HG03139 (cell line): Measurements from ENCODE around the gene ITGAE.
A peak's percentile ranks its signal among the peaks of the same experiment; 100 is the strongest.
"Not testable (repeated sequence)": the region's sequence is repeated elsewhere in the genome, so short reads cannot be mapped to it uniquely, and the experiment has no call there.

Source experiments
- ATAC-seq: cut with Tn5 transposase; IDR thresholded peaks from one replicate; pipeline ENCODE4 v1.9.1; 2021; ENCODE audit not compliant: unreplicated experiment

ITGAE gene, protein sequence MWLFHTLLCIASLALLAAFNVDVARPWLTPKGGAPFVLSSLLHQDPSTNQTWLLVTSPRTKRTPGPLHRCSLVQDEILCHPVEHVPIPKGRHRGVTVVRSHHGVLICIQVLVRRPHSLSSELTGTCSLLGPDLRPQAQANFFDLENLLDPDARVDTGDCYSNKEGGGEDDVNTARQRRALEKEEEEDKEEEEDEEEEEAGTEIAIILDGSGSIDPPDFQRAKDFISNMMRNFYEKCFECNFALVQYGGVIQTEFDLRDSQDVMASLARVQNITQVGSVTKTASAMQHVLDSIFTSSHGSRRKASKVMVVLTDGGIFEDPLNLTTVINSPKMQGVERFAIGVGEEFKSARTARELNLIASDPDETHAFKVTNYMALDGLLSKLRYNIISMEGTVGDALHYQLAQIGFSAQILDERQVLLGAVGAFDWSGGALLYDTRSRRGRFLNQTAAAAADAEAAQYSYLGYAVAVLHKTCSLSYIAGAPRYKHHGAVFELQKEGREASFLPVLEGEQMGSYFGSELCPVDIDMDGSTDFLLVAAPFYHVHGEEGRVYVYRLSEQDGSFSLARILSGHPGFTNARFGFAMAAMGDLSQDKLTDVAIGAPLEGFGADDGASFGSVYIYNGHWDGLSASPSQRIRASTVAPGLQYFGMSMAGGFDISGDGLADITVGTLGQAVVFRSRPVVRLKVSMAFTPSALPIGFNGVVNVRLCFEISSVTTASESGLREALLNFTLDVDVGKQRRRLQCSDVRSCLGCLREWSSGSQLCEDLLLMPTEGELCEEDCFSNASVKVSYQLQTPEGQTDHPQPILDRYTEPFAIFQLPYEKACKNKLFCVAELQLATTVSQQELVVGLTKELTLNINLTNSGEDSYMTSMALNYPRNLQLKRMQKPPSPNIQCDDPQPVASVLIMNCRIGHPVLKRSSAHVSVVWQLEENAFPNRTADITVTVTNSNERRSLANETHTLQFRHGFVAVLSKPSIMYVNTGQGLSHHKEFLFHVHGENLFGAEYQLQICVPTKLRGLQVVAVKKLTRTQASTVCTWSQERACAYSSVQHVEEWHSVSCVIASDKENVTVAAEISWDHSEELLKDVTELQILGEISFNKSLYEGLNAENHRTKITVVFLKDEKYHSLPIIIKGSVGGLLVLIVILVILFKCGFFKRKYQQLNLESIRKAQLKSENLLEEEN

DNA sequence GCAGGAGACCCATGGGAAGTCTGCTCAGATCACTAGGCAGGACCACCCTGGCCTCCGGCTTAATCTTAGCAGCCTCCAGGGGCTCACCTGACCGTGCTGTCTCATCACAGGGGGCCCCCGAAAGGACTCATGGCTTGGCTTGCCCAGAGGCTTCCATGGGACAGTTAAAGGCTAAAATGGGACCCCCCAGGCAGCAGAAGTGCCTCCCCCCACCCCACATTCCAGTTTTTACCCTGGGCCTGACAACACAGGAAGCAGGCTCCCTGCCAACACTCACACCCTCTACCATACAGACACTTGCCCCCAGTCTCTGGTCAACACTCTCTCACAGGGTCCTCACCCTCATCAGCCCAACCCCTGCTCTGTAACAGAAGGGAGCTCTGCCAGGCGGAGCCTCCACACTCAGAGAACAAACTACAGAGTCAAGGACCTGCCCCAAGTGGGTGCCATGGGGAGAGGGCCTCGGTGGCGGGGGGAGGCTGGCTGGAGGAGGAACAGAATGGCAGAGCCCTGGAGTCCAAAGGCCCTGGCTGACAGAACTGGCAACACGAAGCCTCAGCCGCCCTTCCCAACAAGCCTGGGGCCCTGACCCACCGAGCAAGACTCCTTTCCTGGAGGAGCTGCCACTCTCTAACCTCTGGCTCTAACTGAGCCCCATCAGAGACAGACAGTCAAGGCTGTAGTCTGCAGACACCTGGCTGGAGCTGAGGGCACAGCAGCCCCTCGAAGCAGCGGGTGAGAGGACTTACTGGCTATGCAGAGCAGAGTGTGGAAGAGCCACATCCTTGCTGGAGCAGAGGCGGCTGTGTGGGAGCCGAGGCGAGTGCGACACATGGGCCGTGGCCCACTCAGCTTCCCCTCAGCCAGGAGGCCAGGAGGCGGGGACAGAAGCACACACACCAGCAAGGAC lies at the start of gene ITGAE:
Gene ITGAE (minus strand): TSS at position 827 of the 910 bp plus-strand sequence. CDS start 44 bp downstream, at position 783.
- no peak for ATAC-seq

DNA sequence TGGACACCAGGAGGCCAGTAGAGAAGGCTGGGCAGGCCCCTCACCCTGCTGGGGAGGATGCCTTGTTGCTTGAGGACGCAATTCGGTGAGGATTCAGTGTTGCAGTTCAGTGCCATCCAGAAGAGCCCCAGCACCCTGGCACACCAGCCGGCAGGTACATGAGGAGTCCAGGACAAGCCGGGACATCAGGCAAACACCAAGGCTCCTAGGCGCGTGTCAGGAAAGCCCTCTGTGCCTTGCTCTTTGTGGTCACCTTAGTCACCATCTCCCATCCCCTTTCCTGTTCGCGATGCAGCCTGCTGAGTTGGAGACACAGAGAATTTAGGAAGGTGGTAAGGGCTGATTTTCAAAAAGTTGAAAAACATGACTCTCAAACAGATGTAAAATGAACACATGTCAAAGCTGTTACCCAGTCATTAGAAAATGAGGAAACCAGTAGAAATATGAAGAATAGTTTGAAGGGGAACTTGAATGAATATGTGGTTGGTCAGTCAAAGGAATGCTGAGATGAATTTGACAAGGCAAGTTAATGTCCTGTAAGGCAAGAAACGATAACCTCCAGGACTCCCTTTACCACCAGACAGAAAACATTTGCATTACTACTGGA lies 47.3 kb upstream of the ITGAE start:
- no peak for ATAC-seq

DNA sequence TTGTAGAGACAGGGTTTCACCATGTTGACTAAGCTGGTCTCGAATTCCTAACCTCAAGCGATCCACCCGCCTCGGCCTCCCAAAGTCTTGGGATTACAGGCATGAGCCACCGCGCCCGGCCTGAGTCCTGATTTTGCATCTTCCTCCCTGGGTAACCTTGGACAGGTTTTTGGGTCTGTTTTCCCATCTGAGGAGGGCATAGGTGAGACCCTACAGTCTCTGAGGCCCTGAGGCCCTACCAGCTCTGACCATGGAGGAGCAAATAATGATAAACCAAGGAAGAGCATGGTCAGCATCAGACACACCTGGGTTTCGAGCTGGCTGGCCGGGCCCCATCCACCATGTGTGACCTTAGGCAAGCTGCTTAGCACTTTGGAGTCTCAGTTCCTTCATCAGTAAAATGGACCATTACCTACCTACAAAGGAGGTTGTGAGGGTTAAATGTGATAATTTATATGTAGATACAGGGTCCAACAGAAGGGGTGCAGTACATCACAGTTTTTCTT lies 46.2 kb upstream of the ITGAE start:
- ATAC-seq, result no peak

DNA sequence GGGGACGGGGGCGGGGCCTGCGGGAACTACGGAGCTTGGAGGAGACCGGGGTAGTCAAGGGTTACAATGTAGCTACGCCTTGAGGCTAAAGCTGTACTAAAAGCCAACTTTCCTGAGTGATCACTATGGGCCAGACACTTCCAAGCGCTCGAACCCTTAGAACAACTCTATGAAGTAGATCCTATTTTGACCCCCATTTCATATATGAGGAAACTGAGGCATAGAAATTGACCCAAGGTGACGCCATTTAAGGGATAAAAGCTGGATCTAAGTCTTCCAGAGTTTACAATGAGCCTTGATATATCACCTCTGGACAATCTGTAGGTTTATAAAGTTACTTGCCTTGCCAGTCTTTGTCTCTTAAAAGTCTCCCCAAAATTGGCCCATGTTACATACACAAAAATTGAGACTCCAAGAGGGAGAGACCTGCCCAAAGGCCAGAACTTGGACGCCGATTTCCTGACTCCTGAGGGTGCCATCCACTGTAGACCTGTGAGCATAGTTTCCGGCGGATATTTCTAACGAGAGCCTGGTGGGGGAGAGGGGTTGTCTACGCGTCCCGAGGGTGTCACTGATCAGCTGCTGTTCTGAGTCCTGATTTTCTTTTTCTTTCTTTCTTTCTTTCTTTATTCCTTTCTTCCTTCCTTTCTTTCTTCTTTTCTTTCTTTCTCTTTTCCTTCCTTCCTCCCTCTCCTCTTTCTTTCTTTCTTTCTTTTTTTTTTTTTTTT lies 45.6 kb upstream of the ITGAE start:
- ATAC-seq, result no peak

DNA sequence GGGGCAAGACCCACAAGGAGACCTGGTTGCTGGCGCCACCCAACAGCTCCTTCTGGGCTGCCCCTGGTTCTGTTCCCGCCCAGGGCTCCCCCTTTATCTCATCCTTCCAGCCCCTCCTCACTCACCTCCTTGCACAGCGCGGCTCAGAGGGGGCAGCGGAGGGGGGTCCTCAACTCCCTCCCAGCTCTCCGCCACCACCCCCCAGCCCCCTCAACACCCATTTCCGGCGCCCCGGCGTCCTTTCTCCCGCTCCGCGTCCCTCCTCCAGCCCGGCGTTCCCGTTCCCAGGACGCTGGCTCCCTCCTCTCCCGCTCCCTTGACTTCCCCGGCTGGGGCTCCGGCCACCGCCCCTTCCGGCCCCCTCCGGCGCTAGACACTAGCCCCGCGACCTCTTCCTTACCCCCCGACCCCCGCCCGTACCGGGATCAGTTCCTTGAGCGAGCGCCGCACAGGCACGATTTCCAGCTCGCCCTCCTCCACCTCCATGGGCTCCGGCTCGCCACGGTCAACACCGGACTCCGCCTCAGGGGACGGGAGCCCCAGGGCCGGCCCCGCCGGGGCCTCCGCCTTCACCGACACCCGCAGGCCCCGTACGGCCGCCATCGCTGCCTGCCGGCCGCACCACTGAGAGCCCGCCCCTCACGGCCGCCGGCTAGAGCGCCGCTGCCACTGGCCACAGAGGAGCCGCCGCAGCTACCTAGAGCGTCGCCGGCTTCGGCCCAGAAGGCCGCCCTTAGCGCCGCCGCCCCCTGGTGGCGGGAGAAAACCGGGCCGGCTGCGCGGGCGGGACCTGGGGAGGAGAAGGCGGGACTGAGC lies 44.8 kb upstream of the ITGAE start, which contains the start of gene NCBP3:
Gene NCBP3 (minus strand): TSS at position 626 of the 816 bp plus-strand sequence. CDS start 23 bp downstream, at position 603.
- peak; percentile 89 for ATAC-seq

DNA sequence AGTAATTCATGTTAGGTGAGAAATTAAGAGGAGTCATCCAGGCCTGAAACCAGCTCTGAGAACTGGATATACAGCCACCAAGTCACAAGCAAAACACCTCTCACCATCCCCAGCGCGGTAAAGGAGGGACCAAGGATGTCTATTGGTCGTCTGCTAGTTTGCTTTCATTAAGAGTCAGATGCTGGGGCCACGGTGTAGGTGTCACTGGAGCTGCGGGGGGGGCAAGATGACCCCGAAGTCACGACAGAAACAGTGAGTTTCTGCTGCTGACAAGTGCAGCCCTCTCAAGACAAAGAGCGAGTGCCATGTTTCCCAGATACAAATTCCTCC lies 44.3 kb upstream of the ITGAE start:
- no peak for ATAC-seq

DNA sequence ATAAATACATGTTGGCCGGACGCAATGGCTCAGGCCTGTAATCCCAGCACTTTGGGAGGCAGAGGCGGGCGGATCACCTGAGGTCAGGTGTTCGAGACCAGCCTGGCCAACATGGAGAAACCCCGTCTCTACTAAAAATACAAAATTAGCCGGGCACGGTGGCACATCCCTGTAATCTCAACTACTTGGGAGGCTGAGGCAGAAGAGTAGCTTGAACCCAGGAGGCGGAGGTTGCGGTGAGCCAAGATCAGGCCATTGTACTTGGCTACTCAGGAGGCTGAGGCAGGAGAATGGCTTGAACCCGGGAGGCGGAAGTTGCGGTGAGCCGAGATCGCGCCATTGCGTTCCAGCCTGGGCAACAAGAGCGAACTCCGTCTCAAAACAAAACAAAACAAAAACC lies 43.6 kb upstream of the ITGAE start:
- ATAC-seq, result not testable (repeated sequence)

DNA sequence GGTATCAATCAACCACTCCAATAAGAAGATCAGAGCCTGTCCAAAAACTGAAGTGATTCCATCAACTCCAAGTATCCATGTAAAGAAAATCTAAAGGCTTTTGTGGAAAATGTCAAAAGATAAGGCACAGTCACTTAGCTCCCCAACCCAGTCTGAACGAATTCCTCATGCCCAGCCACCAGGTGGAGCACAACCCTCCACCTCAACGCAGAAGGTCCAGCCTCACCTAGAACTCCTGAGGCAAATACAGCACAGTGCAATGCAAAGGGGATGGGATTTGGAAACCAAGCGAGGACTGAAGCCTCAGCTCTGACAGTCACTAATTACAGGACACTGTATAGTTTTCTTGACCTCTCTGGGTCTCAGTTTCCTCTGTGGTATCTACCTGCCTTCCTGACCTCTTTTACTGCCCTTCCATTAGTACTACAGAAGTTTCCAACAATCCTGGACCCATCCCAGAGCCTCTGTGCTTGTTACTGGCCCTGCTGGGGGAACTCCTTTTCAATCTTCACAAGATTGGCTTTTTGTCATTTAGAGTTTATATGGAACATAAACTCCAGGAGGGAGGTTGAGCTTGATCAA lies 43.0 kb upstream of the ITGAE start:
- no peak for ATAC-seq

DNA sequence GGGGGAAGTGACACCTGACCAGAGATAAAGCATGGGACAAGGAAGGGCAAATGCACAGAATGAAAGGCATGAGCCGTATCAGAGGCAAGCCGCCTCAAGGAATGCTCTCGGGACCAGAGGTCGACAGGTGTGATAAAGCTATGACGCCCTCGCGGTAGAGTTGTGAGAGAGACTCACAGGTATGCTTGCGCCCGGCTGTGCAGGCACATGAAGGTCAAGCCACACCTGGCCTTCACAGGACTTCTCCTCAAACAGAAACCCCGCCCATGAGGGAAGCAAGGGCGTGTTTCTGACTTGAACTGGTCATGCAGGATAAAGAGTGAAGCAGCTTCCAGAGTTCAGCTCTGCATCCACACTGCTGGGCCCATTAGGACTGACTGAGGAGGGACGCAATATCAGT lies 37.2 kb upstream of the ITGAE start:
- ATAC-seq, result no peak

DNA sequence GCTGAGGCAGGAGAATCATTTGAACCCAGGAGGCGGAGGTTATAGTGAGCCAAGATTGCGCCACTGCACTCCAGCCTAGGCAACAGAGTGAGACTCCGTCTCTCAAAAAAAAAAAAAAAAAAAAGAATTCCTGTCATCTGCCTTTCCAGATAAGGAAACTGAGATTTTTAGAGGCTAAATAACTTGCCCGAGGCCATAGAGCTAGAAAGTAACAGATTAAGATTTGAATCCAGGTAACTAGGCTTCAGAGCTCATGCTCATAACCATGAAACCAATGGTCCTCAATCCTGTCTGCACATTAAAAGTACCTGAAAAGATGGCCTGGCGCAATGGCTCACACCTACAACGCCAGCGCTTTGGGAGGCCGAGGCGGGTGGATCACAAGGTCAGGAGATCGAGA lies 35.6 kb upstream of the ITGAE start:
- no peak for ATAC-seq

DNA sequence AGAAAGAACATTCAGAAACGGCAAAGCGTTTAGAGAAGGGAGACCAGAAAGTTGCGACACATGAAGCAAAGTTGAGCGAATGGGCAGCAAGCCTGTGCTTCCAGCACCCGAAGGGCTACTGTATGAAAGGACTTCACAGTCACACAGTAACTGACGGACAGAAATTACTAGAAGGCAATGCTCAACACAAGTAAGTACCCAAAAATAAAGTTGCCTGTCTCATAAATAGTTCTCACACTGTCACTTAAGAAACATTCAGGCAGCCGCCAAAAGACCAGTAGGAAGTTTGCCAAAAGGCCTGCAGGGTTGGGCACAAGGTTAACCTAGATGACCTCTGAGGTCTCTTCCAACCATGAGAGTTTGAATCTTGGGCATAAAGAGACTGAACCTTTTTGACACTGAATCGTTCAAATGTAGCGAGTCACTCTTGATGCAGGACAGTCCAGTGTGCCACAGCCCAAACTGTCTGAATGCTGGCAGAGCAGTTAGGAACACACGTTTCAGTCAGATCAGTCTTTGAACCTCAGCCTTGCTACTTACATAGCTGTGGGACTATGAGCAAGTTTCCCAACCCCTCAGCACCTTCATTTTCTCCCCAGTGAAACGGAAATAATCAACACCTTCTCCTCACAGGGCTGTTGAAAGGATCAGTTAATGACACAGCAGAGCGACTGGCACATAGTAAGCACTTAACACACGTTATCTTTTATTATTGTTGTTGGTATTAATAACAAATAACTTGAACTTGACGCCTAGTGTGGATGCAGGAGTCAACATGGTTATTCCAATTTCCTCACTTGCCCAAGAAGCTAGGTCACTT lies 34.6 kb upstream of the ITGAE start:
- no peak for ATAC-seq

DNA sequence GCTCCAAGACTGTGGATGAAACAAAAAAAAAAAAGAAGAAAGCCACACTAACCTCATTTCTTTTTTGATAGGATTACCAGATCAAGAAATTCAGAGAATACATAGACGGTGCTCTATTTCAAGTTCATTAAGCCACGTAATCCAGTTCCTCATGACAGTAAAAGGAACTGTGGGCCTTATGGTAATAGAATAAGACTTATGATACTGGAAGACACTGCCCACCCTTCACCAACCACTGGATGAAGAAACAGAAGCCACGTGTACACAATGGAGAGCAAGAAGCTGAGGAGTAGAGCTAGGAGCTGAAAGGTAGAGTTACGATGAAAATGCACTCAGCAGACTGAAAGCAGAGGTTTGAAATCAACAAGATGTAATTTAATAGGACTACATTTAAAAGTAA lies 33.8 kb upstream of the ITGAE start:
- no peak for ATAC-seq

DNA sequence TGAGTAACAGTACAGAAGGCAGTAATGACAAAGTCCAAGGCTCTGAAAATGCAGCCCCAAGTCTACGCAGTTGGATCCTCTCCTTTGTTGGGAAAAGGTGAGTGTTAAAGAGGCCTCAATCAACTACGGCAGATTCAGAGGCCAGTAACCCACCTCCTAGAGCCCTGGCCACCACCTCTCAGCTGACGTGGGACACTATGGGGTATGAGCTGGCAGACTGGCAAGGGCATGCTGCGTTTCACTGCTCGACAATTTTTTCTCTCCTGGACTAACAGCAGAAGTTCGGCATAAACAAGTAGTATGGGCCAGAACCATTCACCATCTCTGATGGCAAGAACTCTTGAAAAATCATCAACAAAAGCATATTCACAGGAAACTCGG lies 27.9 kb upstream of the ITGAE start:
- ATAC-seq, result no peak

DNA sequence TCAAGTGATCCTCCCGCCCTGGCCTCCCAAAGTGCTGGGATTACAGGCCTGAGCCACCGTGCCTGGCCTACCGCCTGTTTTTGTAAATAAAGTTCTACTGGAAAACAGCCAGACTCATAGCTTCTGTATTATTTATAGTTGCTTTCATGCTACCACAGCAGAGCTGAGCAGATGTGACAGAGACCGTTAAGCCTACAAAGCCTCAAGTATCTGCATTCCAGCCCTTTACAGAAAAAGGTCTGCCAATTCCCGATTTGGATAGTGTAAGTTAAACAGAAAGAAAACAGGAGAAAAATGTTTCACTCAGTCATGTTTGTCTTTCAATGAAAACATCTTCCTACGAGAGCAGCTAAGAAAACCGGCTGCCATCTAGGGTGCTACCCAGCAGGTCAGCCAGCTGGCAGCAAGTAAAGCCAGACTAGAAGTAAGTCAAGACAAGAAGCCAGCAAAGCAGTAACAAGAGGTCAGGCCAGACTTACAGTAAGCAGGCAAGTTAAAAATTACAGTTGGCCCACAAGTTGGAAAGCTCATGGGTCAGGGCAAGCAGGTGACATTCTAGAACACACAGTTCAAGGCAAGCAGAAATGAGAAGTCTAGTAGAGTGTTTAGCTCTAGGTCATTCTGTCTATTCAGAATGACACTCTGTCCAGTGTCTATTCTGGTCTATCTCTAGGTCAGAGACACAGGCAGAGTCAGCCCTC lies 27.3 kb upstream of the ITGAE start:
- no peak for ATAC-seq

DNA sequence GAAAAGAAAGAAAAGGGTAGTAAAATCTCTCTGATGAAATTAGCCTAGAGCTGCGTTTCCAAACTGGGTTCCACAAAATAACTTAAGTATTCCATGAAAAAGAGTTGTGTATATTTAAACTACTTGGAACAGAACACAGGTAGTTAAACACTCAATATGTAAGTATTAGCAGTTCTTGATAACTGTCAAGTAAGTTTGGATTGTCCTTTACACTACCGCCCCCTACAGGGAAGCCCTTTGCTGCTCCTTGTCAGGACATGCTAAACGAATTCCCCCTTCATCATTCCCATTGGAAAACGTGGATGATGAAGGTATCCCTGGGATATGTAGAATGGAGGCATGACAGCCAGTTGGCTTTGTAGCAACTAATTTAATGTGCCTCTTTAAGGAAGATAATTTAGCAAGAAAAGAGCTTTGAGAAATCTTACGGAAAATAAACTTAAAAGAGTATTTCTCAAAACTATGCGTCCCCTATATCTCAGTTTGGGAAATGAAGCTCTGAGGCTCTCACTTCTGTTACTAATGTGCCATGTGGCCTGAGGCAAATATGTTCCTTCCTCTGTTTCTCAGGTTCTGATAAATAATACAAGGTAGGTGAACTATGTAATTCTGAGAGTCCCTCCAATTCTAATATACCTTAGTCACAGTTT lies 26.3 kb upstream of the ITGAE start:
- no peak for ATAC-seq

DNA sequence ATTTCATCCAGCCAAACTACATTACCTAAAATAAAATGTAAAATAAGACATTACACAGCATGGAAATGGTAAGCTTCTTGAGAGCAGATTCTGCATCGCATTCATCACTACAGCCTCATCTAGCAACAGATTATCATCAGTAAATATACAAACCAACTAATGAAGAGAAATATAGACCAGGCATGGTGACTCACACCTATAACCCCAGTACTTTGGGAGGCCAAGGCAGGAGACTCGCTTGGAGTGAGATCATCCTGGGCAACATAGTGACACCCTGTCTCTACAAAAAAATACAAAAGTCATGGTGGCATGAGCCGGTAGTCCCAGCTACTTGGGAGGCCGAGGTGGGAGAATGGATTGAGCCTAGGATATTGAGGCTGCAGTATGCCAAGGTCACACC lies 25.2 kb upstream of the ITGAE start:
- no peak for ATAC-seq
